GM19372 (cell line): ENCODE measurements around the gene ZNF195.
"Not testable (repeated sequence)": the region's sequence is repeated elsewhere in the genome, so short reads cannot be mapped to it uniquely, and the experiment has no call there.

Experiments used
- ATAC-seq: cut with Tn5 transposase; IDR thresholded peaks from one replicate; pipeline ENCODE4 v1.9.1; 2021; ENCODE audit warnings: mild to moderate bottlenecking, low read depth, moderate library complexity; ENCODE audit not compliant: unreplicated experiment

Gene ZNF195

GRCh38 chr11:3404076-3404925 lies 25.4 kb upstream of the ZNF195 start:
- not testable (repeated sequence) for ATAC-seq

- not testable (repeated sequence) for ATAC-seq
Measured at GRCh38 chr11:3402861-3403250, 23.9 kb upstream of the ZNF195 start.

GRCh38 chr11:3402181-3402860 lies 23.4 kb upstream of the ZNF195 start:
- ATAC-seq: not testable (repeated sequence)

- ATAC-seq: not testable (repeated sequence)
Measured at GRCh38 chr11:3401052-3401451, 22.1 kb upstream of the ZNF195 start.

GRCh38 chr11:3398509-3398908 lies 19.6 kb upstream of the ZNF195 start:
- not testable (repeated sequence) for ATAC-seq

- ATAC-seq: not testable (repeated sequence)
Measured at GRCh38 chr11:3398106-3398505, 19.2 kb upstream of the ZNF195 start.

- ATAC-seq: not testable (repeated sequence)
Measured at GRCh38 chr11:3397210-3397609, 18.3 kb upstream of the ZNF195 start.

GRCh38 chr11:3395468-3395867 lies 16.5 kb upstream of the ZNF195 start:
- ATAC-seq: not testable (repeated sequence)

GRCh38 chr11:3394956-3395355 lies 16.0 kb upstream of the ZNF195 start:
- not testable (repeated sequence) for ATAC-seq

GRCh38 chr11:3393450-3393849 lies 14.5 kb upstream of the ZNF195 start:
- ATAC-seq: not testable (repeated sequence)

- ATAC-seq: no peak
Measured at GRCh38 chr11:3382613-3383285, 3.8 kb upstream of the ZNF195 start.

- no peak for ATAC-seq
Measured at GRCh38 chr11:3381794-3382193, 2.8 kb upstream of the ZNF195 start.

GRCh38 chr11:3380706-3381545 lies 2.0 kb upstream of the ZNF195 start:
- ATAC-seq: no peak

- ATAC-seq: no peak
Measured at GRCh38 chr11:3375552-3375951, 3.4 kb downstream of the ZNF195 start.

GRCh38 chr11:3370311-3370870 lies 8.6 kb downstream of the ZNF195 start:
- ATAC-seq: no peak

GRCh38 chr11:3369366-3369765 lies 9.6 kb downstream of the ZNF195 start:
- ATAC-seq: no peak

- no peak for ATAC-seq
Measured at GRCh38 chr11:3368199-3368598, 10.7 kb downstream of the ZNF195 start.

GRCh38 chr11:3367221-3367620 lies 11.7 kb downstream of the ZNF195 start:
- no peak for ATAC-seq

- ATAC-seq: no peak
Measured at GRCh38 chr11:3359092-3359824, 19.7 kb downstream of the ZNF195 start.
